SK-N-SH (cell line): ENCODE results near the gene MAP2. TPM values are rescaled to one million over a fixed set of nuclear protein-coding genes. Genes with fewer than 3 reads are reported as not detected.

ENCODE experiments used
- CTCF ChIA-PET: fragments of 300-600, 350-600 bp; formaldehyde crosslinking; extraction: SDS; loops from one replicate; lab custom pipeline; 2021; lab: Yijun Ruan, JAX
- POLR2A ChIA-PET: fragments of 350-600 bp; sonication (Branson Sonifier 250); formaldehyde crosslinking; extraction: SDS; loops from one replicate; lab custom pipeline; 2020; ENCODE audit warnings: antibody characterized with exemption, inconsistent platforms; lab: Yijun Ruan, JAX
- DNase-seq: peaks from one replicate; pipeline ENCODE4 v3.0.0; 2012
- H2AFZ ChIP-seq: fragments of 200-600 bp; sonication (generic); 2 replicates; pipeline ENCODE4 v1.8.1; 2016; ENCODE audit warnings: antibody characterized with exemption, mild to moderate bottlenecking, low read depth
- H3F3A ChIP-seq: fragments of 200-600 bp; sonication (generic); replicated peaks from 2 replicates; pipeline ENCODE3; 2016; ENCODE audit warnings: antibody characterized with exemption, mild to moderate bottlenecking; ENCODE audit not compliant: insufficient read depth
- H3K27ac ChIP-seq, 2 experiments: fragments of 200-500 bp in 1 of 2; fragments of 200-600 bp in 1 of 2; sonication (Bioruptor generic) in 1 of 2; sonication (generic), shearing (Covaris generic) in 1 of 2; 2 replicates each; pipeline versions ENCODE4 v1.5.1 to v1.6.1; 2014 to 2016; ENCODE audit warnings: low read depth in 2 of 2, inconsistent platforms in 1 of 2, low read length in 1 of 2, mild to moderate bottlenecking in 1 of 2, mixed read lengths in 1 of 2
- H3K27me3 ChIP-seq: fragments of 200-600 bp; sonication (generic), shearing (Covaris generic); 2 replicates; pipeline ENCODE4 v1.6.1; 2016; ENCODE audit warnings: mixed run types; ENCODE audit not compliant: insufficient read depth
- H3K36me3 ChIP-seq, 2 experiments: fragments of 200-500 bp in 1 of 2; fragments of 200-600 bp in 1 of 2; sonication (Bioruptor generic) in 1 of 2; sonication (generic) in 1 of 2; replicated peaks in 1 of 2; 2 replicates each; pipeline versions ENCODE3 to v1.5.1; 2014 to 2016; ENCODE audit warnings: low read length in 1 of 2, mild to moderate bottlenecking in 1 of 2; ENCODE audit not compliant: insufficient read depth in 2 of 2, control insufficient read depth in 1 of 2
- H3K4me1 ChIP-seq, 2 experiments: fragments of 200-500 bp in 1 of 2; fragments of 200-600 bp in 1 of 2; sonication (Bioruptor generic) in 1 of 2; sonication (generic), shearing (Covaris generic) in 1 of 2; 2 replicates each; pipeline versions ENCODE4 v1.5.1 to v1.6.1; 2014 to 2016; ENCODE audit warnings: low read depth in 1 of 2, low read length in 1 of 2, mixed run types in 1 of 2; ENCODE audit not compliant: insufficient read depth in 2 of 2, control insufficient read depth in 1 of 2
- H3K4me2 ChIP-seq: fragments of 200-600 bp; sonication (generic), shearing (Covaris generic); 2 replicates; pipeline ENCODE4 v1.6.1; 2017; ENCODE audit warnings: mixed run types
- H3K4me3 ChIP-seq, 2 experiments: fragments of 200-500 bp in 1 of 2; fragments of 200-600 bp in 1 of 2; sonication (Bioruptor generic) in 1 of 2; sonication (generic), shearing (Covaris generic) in 1 of 2; 2 replicates each; pipeline versions ENCODE4 v1.5.1 to v1.8.1; 2014 to 2016; ENCODE audit warnings: low read depth in 2 of 2, inconsistent platforms in 1 of 2, low read length in 1 of 2, mild to moderate bottlenecking in 1 of 2, mixed read lengths in 1 of 2, moderate library complexity in 1 of 2
- H3K79me2 ChIP-seq: fragments of 200-600 bp; sonication (generic); 2 replicates; pipeline ENCODE4 v1.8.1; 2017; ENCODE audit warnings: mild to moderate bottlenecking; ENCODE audit not compliant: insufficient read depth
- H3K9ac ChIP-seq: fragments of 200-600 bp; sonication (generic); 2 replicates; pipeline ENCODE4 v1.6.1; 2017; ENCODE audit warnings: mixed run types
- H3K9me2 ChIP-seq: fragments of 200-600 bp; sonication (generic); 2 replicates; pipeline ENCODE4 v1.6.1; 2017; ENCODE audit warnings: mixed run types
- H3K9me3 ChIP-seq: fragments of 200-600 bp; sonication (generic); 2 replicates; pipeline ENCODE4 v1.6.1; 2017; ENCODE audit warnings: mixed run types, mild to moderate bottlenecking, moderate library complexity
- H4K20me1 ChIP-seq: fragments of 200-600 bp; sonication (generic); 2 replicates; pipeline ENCODE4 v1.6.1; 2017; ENCODE audit warnings: mild to moderate bottlenecking, mixed run types; ENCODE audit not compliant: insufficient read depth
- EP300 ChIP-seq, 2 experiments: IDR thresholded peaks; 2 replicates each; pipeline versions ENCODE4 v1.4.0 to v1.6.1; 2012; ENCODE audit warnings: borderline replicate concordance in 1 of 2, low read depth in 1 of 2, low read length in 1 of 2
- GABPA ChIP-seq: IDR thresholded peaks from 2 replicates; pipeline ENCODE4 v1.4.0; 2012; ENCODE audit warnings: low read depth, mild to moderate bottlenecking
- IRF3 ChIP-seq: fragments of 150-350 bp; IDR thresholded peaks from 2 replicates; pipeline ENCODE4 v1.6.1; 2016; ENCODE audit warnings: mild to moderate bottlenecking, low read depth, low read length
- NFIC ChIP-seq: IDR thresholded peaks from 2 replicates; pipeline ENCODE4 v1.4.0; 2012; ENCODE audit warnings: borderline replicate concordance
- RAD21 ChIP-seq: IDR thresholded peaks from 2 replicates; pipeline ENCODE4 v1.6.1; 2012; ENCODE audit warnings: mild to moderate bottlenecking, low read length
- TCF12 ChIP-seq: IDR thresholded peaks from 2 replicates; pipeline ENCODE4 v1.4.0; 2012
- TEAD4 ChIP-seq: IDR thresholded peaks from 2 replicates; pipeline ENCODE4 v1.4.0; 2012; ENCODE audit warnings: mild to moderate bottlenecking, borderline replicate concordance; ENCODE audit not compliant: insufficient read depth
- polyA plus RNA-seq, 3 experiments: library from polyadenylated mRNA; depleted of rRNA; stranded (reverse); fragments of >200 nt; gene quantifications; 2 replicates each; pipeline ENCODE4 v1.2.3, GENCODE V29; 2012
- TF ChIP-seq, protein P1 (sequence below): fragments of 150-350 bp; IDR thresholded peaks from 2 replicates; pipeline ENCODE4 v1.6.1; 2017; ENCODE audit warnings: antibody characterized with exemption, low read length, low read depth, borderline replicate concordance
- TF ChIP-seq, protein P2 (sequence below): IDR thresholded peaks from 2 replicates; pipeline ENCODE4; 2012

MAP2 gene
- polyA plus RNA-seq, 1 of the 3 experiments (the other 2 are of a cell fraction) = 7.8 TPM

DNA sequence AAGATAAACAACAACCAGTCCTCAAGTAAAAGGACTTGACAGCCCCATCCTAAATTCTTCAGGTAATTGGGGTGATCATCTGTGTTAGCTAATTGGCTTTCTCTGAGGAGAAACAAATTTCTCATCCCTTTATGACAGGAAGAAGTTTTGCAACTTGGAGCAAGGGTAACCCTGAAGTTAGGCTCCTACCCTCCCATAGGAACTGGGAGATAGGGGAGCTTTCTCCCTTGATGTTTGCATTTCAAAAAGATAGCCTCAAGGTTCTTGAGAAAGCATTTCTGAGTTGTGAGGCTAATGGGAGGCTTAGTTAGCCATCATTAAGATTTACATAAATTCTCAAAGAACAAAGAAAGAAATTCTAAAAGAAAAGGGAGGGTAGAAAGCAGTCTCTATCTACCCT, 95.4 kb downstream of the MAP2 start:
- Histone ChIP-seq H3K4me2 (no peak overlapping the region), H3K4me3 (no peak overlapping the region), H3K27ac (no peak overlapping the region), H3K9me2 (no peaks in the 10 kb centered on the region), H4K20me1 (no peaks in the 10 kb centered on the region), H3K36me3 (no peaks in the 10 kb centered on the region), H3K79me2 (no peaks in the 10 kb centered on the region), H3K9ac (no peak overlapping the region), H3K9me3 (no peaks in the 10 kb centered on the region), H3K4me1 (peaks cover 0 to 13% of the 10 kb centered on the region in 2 experiments; a peak in 2 of 4 replicates), H3F3A (peaks cover 7% of the 10 kb centered on the region), H2AFZ (no peak overlapping the region), H3K27me3 (no peaks in the 10 kb centered on the region)
- CTCF ChIA-PET = interaction anchor here (0.5 to 0.8 kb wide), 2 partner anchors 163 to 185 kb away, joined by 3 read pairs; no protein-coding TSS in a partner anchor
- DNase-seq = no peak
- POLR2A ChIA-PET = no interaction called here
- no peak for TF ChIP-seq RAD21
- TF ChIP-seq IRF3 = no peak
- TF ChIP-seq TEAD4 = no peak
- TF ChIP-seq, protein P1, sequence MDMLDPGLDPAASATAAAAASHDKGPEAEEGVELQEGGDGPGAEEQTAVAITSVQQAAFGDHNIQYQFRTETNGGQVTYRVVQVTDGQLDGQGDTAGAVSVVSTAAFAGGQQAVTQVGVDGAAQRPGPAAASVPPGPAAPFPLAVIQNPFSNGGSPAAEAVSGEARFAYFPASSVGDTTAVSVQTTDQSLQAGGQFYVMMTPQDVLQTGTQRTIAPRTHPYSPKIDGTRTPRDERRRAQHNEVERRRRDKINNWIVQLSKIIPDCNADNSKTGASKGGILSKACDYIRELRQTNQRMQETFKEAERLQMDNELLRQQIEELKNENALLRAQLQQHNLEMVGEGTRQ = no peak
- TF ChIP-seq, protein P2, sequence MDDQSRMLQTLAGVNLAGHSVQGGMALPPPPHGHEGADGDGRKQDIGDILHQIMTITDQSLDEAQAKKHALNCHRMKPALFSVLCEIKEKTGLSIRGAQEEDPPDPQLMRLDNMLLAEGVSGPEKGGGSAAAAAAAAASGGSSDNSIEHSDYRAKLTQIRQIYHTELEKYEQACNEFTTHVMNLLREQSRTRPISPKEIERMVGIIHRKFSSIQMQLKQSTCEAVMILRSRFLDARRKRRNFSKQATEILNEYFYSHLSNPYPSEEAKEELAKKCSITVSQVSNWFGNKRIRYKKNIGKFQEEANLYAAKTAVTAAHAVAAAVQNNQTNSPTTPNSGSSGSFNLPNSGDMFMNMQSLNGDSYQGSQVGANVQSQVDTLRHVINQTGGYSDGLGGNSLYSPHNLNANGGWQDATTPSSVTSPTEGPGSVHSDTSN = no peak
- TF ChIP-seq GABPA = no peak
- no peak for TF ChIP-seq TCF12
- no peak for TF ChIP-seq EP300 (IDR thresholded peaks at IDR 0.05; ENCODE audit: borderline replicate concordance in 1 of 2, low read depth in 1 of 2, low read length in 1 of 2)

DNA sequence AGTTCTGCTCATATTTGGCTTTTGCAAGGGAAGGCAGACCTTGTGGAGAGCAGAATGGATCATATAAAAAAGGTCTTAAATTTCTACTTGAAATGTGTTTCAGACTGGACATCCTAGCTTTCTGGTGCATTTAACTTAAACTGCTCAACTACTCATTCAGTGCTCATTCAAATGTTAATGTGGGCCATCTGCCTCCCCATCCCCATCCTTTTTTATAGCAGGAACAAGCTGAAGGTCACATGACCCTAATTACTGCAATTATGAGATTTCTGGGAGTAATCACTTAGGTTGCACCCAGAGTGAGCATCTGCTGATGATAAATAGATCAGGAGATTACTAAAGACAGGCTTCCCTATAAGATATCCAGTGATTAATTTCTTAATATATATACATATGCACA, 96.1 kb downstream of the MAP2 start:
- DNase-seq = no peak
- Histone ChIP-seq H3K4me3 (no peak overlapping the region), H3K4me2 (no peak overlapping the region), H3K9me2 (no peaks in the 10 kb centered on the region), H3F3A (peaks cover 8% of the 10 kb centered on the region), H2AFZ (no peak overlapping the region), H3K4me1 (peaks cover 0 to 20% of the 10 kb centered on the region in 2 experiments; a peak in 2 of 4 replicates), H3K27me3 (no peaks in the 10 kb centered on the region), H3K27ac (no peak overlapping the region), H3K36me3 (no peaks in the 10 kb centered on the region), H4K20me1 (no peaks in the 10 kb centered on the region), H3K79me2 (no peaks in the 10 kb centered on the region), H3K9ac (no peak overlapping the region), H3K9me3 (no peaks in the 10 kb centered on the region)
- CTCF ChIA-PET = interaction anchor here (0.8 kb wide), 1 partner anchor 186 kb away, joined by 3 read pairs; no protein-coding TSS in a partner anchor
- POLR2A ChIA-PET = no interaction called here
- no peak for TF ChIP-seq NFIC
